Mesodermal cell (in vitro differentiated cells): ENCODE data around the gene GABRA1. TPM values are rescaled to one million over a fixed set of nuclear protein-coding genes. Genes with fewer than 3 reads are reported as not detected.
A peak's percentile ranks its signal among the peaks of the same experiment; 100 is the strongest.

Source experiments
- H3K27ac ChIP-seq: 2 replicates; pipeline ENCODE4 v1.7.0; 2013; ENCODE audit warnings: mild to moderate bottlenecking, low read depth, low read length, moderate library complexity; ENCODE audit not compliant: severe bottlenecking
- H3K36me3 ChIP-seq: 2 replicates; pipeline ENCODE4 v1.7.1; 2013; ENCODE audit warnings: mild to moderate bottlenecking, low read length, moderate library complexity; ENCODE audit not compliant: control insufficient read depth, insufficient read depth
- H3K4me1 ChIP-seq: one replicate; pipeline ENCODE4 v1.7.1; 2013; ENCODE audit warnings: mild to moderate bottlenecking, low read length; ENCODE audit not compliant: insufficient read depth, control insufficient read depth, poor library complexity, severe bottlenecking
- H3K4me3 ChIP-seq: 2 replicates; pipeline ENCODE4 v1.7.0; 2013; ENCODE audit warnings: low read length, control low read depth, mild to moderate bottlenecking; ENCODE audit not compliant: insufficient read depth, poor library complexity, severe bottlenecking; ENCODE audit errors: extremely low read depth
- H3K9me3 ChIP-seq: 2 replicates; pipeline ENCODE4 v1.7.1; 2013; ENCODE audit warnings: mild to moderate bottlenecking, low read length, moderate library complexity; ENCODE audit not compliant: control insufficient read depth
- WGBS, 2 experiments: methylation state at CpG; one replicate each; pipeline ENCODE4 v1.1.5; 2013; ENCODE audit warnings: missing lambda C conversion rate in 2 of 2; ENCODE audit not compliant: insufficient coverage in 2 of 2; 5-methylcytosine and 5-hydroxymethylcytosine counted together
- polyA plus RNA-seq, 2 experiments: library from polyadenylated mRNA; stranded (reverse); fragments of 50-300 nt; gene quantifications; one replicate each; pipeline ENCODE4 v1.2.3, GENCODE V29; 2013

The GABRA1 gene
- polyA plus RNA-seq (2013, experiment 1 of 2) = not detected
- not detected for polyA plus RNA-seq (2013, experiment 2 of 2)

DNA sequence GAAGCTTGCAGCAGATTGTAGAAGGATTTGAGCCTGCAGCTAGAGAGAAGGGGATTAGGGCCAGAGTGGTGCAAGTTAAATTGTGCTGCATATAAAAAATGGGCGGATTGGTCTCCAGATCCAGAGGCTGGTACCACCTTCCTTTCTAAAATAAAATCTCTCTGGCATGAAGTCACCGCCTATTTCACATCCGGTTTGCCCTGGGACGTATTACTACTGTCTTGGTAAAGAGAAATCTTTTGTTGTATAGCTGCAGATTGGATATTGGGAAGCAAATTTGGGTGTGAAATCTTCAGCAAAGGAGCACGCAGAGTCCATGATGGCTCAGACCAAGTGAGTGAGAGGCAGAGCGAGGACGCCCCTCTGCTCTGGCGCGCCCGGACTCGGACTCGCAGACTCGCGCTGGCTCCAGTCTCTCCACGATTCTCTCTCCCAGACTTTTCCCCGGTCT lies at the start of gene GABRA1:
Gene GABRA1 (plus strand): TSS at position 180 of the 451 bp plus-strand sequence. CDS start 2,691 bp downstream, outside the sequence.
- Histone ChIP-seq H3K36me3 (no peaks in the 10 kb centered on the region), H3K9me3 (no peaks in the 10 kb centered on the region), H3K4me3 (peak within 1 kb of the TSS; percentile 25), H3K27ac (no peak within 1 kb of the TSS), H3K4me1 (no peaks in the 10 kb centered on the region)
- WGBS, 2 experiments = 1 to 14% methylated on average over 1 to 12 of the region's 16 CpGs

DNA sequence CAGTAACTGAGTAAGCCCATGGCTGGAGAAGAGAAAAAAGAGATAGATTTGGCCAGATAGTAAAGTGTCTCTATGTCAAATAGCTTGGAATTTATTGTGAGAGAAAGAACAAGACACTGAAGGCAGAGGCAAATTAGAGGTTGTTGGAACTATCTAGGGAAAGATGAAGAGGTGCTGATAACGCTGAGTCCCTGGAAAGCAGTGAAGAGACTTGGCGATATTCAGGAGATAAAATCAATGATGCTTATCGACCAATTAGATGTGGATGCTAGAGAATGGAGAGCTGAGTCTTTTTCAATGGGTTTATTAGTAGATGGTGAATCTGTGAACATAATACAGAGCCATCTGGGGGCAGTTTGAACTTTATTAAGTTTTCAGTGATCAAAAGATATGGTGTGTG lies 48.6 kb upstream of the GABRA1 start:
- Histone ChIP-seq H3K27ac (no peak overlapping the region), H3K9me3 (no peaks in the 10 kb centered on the region), H3K36me3 (no peaks in the 10 kb centered on the region), H3K4me1 (no peaks in the 10 kb centered on the region), H3K4me3 (no peak overlapping the region)
- WGBS, 2 experiments = 79 to 82% methylated on average over 3 of the region's 3 CpGs

DNA sequence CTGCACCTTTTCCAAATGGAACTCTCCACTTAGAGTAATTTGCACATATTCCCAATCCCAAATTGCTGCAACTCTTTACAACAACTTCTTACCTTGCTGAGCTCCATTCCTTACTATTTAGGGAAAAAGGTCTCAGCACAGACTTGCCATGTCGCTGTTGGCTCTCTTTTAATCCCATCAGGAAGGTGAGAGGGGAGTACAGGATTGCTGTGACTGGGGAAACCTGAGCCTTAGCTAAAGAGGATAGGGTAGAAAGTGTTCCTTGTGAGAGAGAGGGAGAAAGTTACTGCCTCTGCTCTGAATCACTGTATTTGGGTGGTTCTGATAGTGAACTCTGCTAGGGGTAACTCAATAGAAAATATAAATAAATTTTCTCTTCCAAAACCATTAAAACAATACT lies 43.7 kb upstream of the GABRA1 start:
- 63% methylated on average over 1 of the region's 1 CpG; no CpG with 5 or more reads in 1 of the 2 experiments for WGBS, 2 experiments
- no peaks in the 10 kb centered on the region for H3K4me1 ChIP-seq

GRCh38 chr5:161846746-161847145 lies 1.2 kb upstream of the GABRA1 start:
- no peak overlapping the region for H3K27ac ChIP-seq
- no peaks in the 10 kb centered on the region for H3K9me3 ChIP-seq
- no peaks in the 10 kb centered on the region for H3K36me3 ChIP-seq
- no peak overlapping the region for H3K4me3 ChIP-seq
- no peaks in the 10 kb centered on the region for H3K4me1 ChIP-seq
- WGBS, 2 experiments = 8 to 19% methylated on average over 2 to 3 of the region's 5 CpGs

More for the DNA sequence above, 43.7 kb upstream of the GABRA1 start:
- H3K4me3 ChIP-seq = no peak overlapping the region
- no peak overlapping the region for H3K27ac ChIP-seq
- no peaks in the 10 kb centered on the region for H3K9me3 ChIP-seq
- no peaks in the 10 kb centered on the region for H3K36me3 ChIP-seq

- H3K36me3 ChIP-seq = no peaks in the 10 kb centered on the region
- H3K9me3 ChIP-seq = no peaks in the 10 kb centered on the region
- peak overlapping the region; percentile 25 for H3K4me3 ChIP-seq
- no peak overlapping the region for H3K27ac ChIP-seq
- WGBS, 2 experiments = 0% methylated on average over 1 to 5 of the region's 12 CpGs
- H3K4me1 ChIP-seq = no peaks in the 10 kb centered on the region
Observed at GRCh38 chr5:161847447-161847846, 473 bp upstream of the GABRA1 start.

DNA sequence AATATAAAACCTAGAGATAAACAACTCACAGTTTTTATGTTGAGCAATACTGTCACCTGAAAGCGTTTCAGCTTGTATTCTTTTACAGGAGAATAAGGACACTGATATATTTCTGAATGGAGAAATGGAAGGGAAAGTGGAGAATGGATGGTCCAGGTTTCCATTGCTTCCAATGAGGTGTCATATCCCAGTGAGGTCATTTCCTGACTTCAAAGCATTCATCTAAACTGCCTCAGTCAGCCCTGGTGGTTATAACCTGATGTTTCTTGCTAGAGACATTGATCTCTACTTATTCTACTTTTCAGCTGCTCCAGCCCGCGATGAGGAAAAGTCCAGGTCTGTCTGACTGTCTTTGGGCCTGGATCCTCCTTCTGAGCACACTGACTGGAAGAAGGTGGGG lies 2.6 kb downstream of the GABRA1 start:
- no peaks in the 10 kb centered on the region for H3K9me3 ChIP-seq
- H3K36me3 ChIP-seq = no peaks in the 10 kb centered on the region
- no peak overlapping the region for H3K4me3 ChIP-seq
- H3K27ac ChIP-seq = no peak overlapping the region
- H3K4me1 ChIP-seq = no peaks in the 10 kb centered on the region
- 73 to 80% methylated on average over 1 to 3 of the region's 3 CpGs for WGBS, 2 experiments

- no peaks in the 10 kb centered on the region for H3K9me3 ChIP-seq
- WGBS, 2 experiments = no CpG with 5 or more reads among the region's 2 CpGs
- H3K4me1 ChIP-seq = no peaks in the 10 kb centered on the region
- no peaks in the 10 kb centered on the region for H3K36me3 ChIP-seq
- H3K4me3 ChIP-seq = no peak overlapping the region
- no peak overlapping the region for H3K27ac ChIP-seq
Observed at GRCh38 chr5:161851691-161852299, 3.9 kb downstream of the GABRA1 start.

- no peaks in the 10 kb centered on the region for H3K36me3 ChIP-seq
- H3K4me1 ChIP-seq = no peaks in the 10 kb centered on the region
- 57% methylated on average over 1 of the region's 1 CpG; no CpG with 5 or more reads in 1 of the 2 experiments for WGBS, 2 experiments
- no peak overlapping the region for H3K4me3 ChIP-seq
- H3K9me3 ChIP-seq = no peaks in the 10 kb centered on the region
- H3K27ac ChIP-seq = no peak overlapping the region
Observed at GRCh38 chr5:161857358-161857757, 9.4 kb downstream of the GABRA1 start.

GRCh38 chr5:161863259-161863658 lies 15.3 kb downstream of the GABRA1 start:
- H3K36me3 ChIP-seq = no peaks in the 10 kb centered on the region
- whole genome bisulfite sequencing, 2 experiments = 89 to 93% methylated on average over 2 to 3 of the region's 3 CpGs

GRCh38 chr5:161863811-161864210 lies 15.9 kb downstream of the GABRA1 start:
- Histone ChIP-seq H3K27ac (no peak overlapping the region), H3K4me1 (no peaks in the 10 kb centered on the region), H3K36me3 (no peaks in the 10 kb centered on the region), H3K9me3 (no peaks in the 10 kb centered on the region), H3K4me3 (no peak overlapping the region)
- WGBS, 2 experiments = no CpG with 5 or more reads among the region's 1 CpG

More at GRCh38 chr5:161863259-161863658, 15.3 kb downstream of the GABRA1 start:
- H3K27ac ChIP-seq = no peak overlapping the region
- no peaks in the 10 kb centered on the region for H3K9me3 ChIP-seq
- H3K4me1 ChIP-seq = no peaks in the 10 kb centered on the region
- H3K4me3 ChIP-seq = no peak overlapping the region

- Histone ChIP-seq H3K4me3 (no peak overlapping the region), H3K9me3 (no peaks in the 10 kb centered on the region)
- WGBS, 2 experiments = 92% methylated on average over 4 of the region's 7 CpGs; no CpG with 5 or more reads in 1 of the 2 experiments
Observed at GRCh38 chr5:161865510-161865909, 17.6 kb downstream of the GABRA1 start.

More at GRCh38 chr5:161865510-161865909, 17.6 kb downstream of the GABRA1 start:
- Histone ChIP-seq H3K4me1 (no peaks in the 10 kb centered on the region), H3K27ac (no peak overlapping the region), H3K36me3 (no peaks in the 10 kb centered on the region)
